ENCODE results near the gene GRID1.
"Not testable (repeated sequence)": the region's sequence is repeated elsewhere in the genome, so short reads cannot be mapped to it uniquely, and the experiment has no call there.

The GRID1 gene

DNA sequence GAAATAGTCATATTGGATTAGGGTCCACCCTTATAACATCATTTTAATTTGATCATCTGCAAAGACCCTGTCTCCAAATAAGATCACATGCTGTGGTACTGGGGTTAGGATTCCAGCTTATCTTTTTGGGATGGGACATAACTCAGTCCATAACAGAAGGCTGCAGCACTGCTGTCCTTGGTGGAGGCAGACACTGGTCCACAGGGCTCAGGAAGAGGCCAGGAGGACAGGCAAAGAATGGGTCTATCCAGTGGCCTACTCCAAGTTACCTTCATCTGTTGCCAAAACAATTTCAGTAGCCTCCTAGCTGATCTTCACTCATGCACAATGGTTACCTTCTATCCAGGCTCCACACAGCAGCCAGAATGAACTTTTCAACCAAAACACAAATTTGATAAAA lies 387.0 kb downstream of the GRID1 start:
- no peaks in the 10 kb centered on the region for H3K36me3 ChIP-seq (replicated peaks)
- no peaks in the 10 kb centered on the region for H3K4me1 ChIP-seq
- no peak overlapping the region for H3K4me3 ChIP-seq
- no peaks in the 10 kb centered on the region for H3K9me3 ChIP-seq
- DNase-seq (ENCODE audit: low spot score in 2 of 2) = no peak
- no peaks in the 10 kb centered on the region for H3K27me3 ChIP-seq (ENCODE audit: low read depth)
- in situ Hi-C loops (cut with MboI; ENCODE audit: low sequenced_read_pairs) = no loop called here

DNA sequence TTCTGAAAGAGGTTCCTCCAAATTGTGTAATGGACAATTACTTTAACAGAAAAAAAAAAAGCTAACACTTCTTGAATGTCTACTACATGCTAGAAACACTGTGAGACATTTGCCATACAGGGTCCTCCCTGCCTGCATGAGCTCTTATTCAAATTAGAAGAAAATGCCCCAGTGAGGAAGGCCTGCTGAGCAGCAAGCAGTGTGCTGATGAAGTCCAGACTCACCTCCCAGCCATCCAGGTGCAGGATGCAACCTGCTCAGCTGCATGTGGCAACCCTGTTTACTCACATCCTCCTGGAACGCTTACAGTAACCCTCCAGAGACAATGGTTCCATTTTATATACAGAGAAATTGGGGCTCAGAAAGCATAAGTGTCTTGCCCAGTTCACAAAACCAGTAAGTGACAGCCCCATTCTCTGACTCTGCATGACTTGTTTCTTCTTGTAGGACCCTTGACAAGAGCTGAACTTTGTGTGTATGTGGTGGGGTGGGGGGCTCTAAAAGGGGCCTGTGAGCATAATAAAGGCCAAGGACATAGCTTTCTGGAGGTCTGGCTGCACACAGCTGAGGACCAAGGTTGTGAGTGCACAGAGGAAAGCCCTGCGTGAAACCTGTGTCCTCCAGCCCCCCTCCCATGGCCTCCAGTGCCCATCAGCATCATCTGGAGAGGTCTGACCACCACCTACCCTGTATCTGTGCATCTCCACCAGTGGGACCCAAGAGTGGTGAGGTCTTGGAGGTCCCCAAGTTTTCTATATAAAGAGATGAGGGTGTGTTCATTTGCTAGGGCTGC lies 387.8 kb downstream of the GRID1 start:
- no peak for DNase-seq (ENCODE audit: low spot score in 2 of 2)
- H3K27me3 ChIP-seq (ENCODE audit: low read depth) = no peaks in the 10 kb centered on the region
- no peaks in the 10 kb centered on the region for H3K36me3 ChIP-seq (replicated peaks)
- no peak overlapping the region for H3K4me3 ChIP-seq
- H3K9me3 ChIP-seq = no peaks in the 10 kb centered on the region
- in situ Hi-C loops (cut with MboI; ENCODE audit: low sequenced_read_pairs) = no loop called here
- H3K4me1 ChIP-seq = no peaks in the 10 kb centered on the region

DNA sequence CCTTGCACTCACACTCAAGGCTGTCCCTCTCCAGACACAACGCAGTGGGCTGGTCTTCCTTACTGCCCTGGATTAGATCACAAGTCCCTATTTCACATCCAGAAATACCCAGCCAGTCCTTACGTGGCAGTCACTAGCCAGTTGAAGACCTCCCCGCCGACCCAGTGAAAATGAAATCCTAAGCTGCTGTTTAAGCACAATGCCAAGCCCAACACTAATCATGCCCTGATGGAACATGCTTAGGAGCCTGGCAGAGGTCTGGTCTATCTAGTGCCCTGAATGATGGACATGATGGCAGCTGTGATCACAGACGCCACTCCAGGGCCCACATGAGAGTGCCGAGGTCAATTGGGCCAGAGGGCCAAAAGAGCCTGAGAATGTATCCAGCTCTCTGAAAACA lies 389.0 kb downstream of the GRID1 start:
- Histone ChIP-seq H3K27me3 (ENCODE audit: low read depth) (no peaks in the 10 kb centered on the region), H3K4me3 (no peak overlapping the region), H3K4me1 (no peaks in the 10 kb centered on the region), H3K9me3 (no peaks in the 10 kb centered on the region), H3K36me3 (replicated peaks) (no peaks in the 10 kb centered on the region)
- no peak for DNase-seq (ENCODE audit: low spot score in 2 of 2)
- in situ Hi-C loops (cut with MboI; ENCODE audit: low sequenced_read_pairs) = no loop called here

DNA sequence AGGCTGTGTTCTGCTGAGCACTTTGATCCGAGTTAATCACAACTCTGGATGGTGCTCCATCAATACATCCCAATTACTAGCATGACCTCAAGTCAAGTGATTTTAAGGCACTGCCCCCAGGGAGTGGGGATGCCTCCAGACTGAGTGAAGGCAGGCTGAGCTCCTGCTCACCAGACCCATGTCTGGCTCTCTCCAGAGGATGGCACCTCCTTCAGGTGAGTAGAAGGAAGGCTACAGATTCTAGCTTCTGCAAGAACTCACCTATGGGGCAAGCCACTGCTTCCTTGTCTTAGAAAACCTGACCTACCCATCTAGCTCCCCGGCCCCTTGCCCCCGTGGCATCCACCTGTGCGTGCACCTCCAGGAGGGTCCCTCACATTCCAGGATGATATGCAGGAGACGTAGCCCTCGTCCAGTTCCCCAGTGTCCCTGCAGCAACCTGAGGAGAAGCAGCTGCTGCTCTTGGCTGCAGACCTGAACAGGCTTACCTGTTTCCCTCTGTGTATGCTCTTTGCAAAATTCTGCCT lies 390.3 kb downstream of the GRID1 start:
- no peaks in the 10 kb centered on the region for H3K4me1 ChIP-seq
- H3K9me3 ChIP-seq = no peaks in the 10 kb centered on the region; the same call in 1 of the 2 replicates
- H3K27me3 ChIP-seq (ENCODE audit: low read depth) = no peaks in the 10 kb centered on the region
- H3K36me3 ChIP-seq (replicated peaks) = no peaks in the 10 kb centered on the region
- H3K4me3 ChIP-seq = no peak overlapping the region
- no peak for DNase-seq (ENCODE audit: low spot score in 2 of 2)
- in situ Hi-C loops (cut with MboI; ENCODE audit: low sequenced_read_pairs) = no loop called here

DNA sequence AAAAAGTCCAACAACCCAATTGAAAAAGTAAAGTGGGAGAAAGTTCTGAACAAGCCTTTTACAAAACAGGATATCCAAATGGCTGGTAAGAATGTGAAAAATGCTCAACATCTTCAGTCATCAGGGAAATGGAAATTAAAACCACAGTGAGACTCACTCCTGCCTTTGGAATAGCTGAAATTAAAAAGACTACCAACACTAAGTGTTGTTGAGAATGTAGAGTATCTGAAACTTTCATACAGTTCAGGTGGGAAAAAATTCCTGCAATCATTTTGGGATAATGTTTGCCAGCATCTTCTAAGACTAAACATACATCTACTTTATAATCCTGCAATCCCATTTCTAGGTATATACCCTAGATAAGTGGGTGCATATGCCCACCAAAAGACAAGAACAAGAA lies 395.1 kb downstream of the GRID1 start:
- Histone ChIP-seq H3K36me3 (replicated peaks) (no peaks in the 10 kb centered on the region), H3K4me3 (no peak overlapping the region), H3K4me1 (no peaks in the 10 kb centered on the region), H3K27me3 (ENCODE audit: low read depth) (no peaks in the 10 kb centered on the region), H3K9me3 (no peaks in the 10 kb centered on the region; the same call in 1 of the 2 replicates)
- DNase-seq (ENCODE audit: low spot score in 2 of 2) = no peak
- in situ Hi-C loops (cut with MboI; ENCODE audit: low sequenced_read_pairs) = no loop called here

DNA sequence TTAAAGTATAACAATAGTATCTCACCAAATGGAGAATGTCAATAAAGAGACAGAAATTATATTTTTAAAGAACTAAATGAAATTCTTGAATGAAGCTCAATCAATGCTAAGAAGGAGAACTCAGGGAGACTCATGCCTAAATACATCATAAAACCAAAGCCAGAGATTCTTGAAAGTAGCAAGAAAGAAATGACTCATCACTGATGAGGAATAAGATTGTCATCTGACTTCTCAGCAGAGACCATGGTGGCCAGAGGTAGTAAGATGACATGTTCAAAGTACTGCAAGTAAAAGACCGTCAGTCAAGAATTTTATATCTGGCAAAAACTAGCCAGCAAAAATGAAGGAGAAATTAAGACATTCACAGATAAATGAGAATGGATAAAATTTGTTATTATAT lies 399.0 kb downstream of the GRID1 start:
- DNase-seq (ENCODE audit: low spot score in 2 of 2) = no peak
- Histone ChIP-seq H3K27me3 (ENCODE audit: low read depth) (no peaks in the 10 kb centered on the region), H3K9me3 (no peaks in the 10 kb centered on the region; the same call in 1 of the 2 replicates)

DNA sequence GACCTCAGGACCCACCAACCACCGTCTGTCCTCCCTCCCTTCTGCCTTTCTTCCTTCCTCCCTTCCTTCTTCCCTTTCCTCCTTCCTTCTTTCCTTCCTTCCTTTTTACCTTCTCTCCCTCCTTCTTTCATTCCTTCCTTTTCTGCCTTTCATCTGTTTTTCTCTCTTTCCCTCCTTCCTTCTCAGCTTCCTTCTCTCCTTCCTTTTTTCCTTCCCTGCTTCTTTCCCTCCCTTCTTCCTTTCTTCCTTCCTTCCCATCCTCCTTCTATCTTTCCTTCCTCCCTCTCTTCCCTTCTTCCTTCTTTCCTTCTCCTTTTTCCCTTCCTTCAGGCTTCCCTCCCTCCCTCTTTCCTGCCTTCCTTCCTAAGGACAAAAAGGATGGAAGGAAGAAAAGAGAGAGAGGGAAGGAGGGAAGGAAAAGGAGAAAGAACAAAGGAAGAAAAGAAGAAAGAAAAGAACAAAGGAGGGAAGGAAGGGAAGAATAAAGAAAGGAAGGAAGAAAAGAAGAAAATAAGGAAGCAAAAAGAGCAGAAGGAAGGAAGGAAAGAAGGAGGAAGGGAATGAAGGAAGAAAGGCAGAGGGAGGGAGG lies 405.0 kb downstream of the GRID1 start:
- Histone ChIP-seq H3K4me1 (no peaks in the 10 kb centered on the region), H3K9me3 (no peaks in the 10 kb centered on the region), H3K4me3 (no peak overlapping the region), H3K27me3 (ENCODE audit: low read depth) (no peaks in the 10 kb centered on the region), H3K36me3 (replicated peaks) (no peaks in the 10 kb centered on the region)
- in situ Hi-C loops (cut with MboI; ENCODE audit: low sequenced_read_pairs) = no loop called here
- no peak for DNase-seq (ENCODE audit: low spot score in 2 of 2)

More for the DNA sequence above, 399.0 kb downstream of the GRID1 start:
- H3K4me1 ChIP-seq = no peaks in the 10 kb centered on the region
- H3K36me3 ChIP-seq (replicated peaks) = no peaks in the 10 kb centered on the region
- in situ Hi-C loops (cut with MboI; ENCODE audit: low sequenced_read_pairs) = no loop called here
- H3K4me3 ChIP-seq = no peak overlapping the region

DNA sequence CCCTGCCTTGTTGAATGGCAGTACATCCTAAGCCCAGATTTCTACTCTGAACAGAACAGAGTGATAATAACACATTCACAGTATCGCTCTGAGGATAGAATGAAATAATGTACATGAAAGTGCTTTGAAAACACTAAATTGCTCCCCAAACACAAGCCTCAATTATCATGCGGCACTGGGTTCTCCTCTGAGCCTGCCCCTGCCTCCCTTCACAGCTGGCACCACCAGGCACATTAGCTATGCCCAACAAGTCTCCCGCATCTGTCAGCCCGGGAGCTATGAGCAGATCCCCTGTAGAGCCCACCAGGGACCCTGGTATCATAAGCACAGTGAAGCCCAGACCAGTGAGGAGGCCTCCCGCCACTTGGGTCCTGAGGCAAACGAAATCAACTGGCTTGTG lies 405.5 kb downstream of the GRID1 start:
- Histone ChIP-seq H3K36me3 (replicated peaks) (no peaks in the 10 kb centered on the region), H3K4me1 (no peaks in the 10 kb centered on the region), H3K4me3 (no peak overlapping the region), H3K9me3 (no peaks in the 10 kb centered on the region), H3K27me3 (ENCODE audit: low read depth) (no peaks in the 10 kb centered on the region)
- no peak for DNase-seq (ENCODE audit: low spot score in 2 of 2)
- in situ Hi-C loops (cut with MboI; ENCODE audit: low sequenced_read_pairs) = no loop called here

DNA sequence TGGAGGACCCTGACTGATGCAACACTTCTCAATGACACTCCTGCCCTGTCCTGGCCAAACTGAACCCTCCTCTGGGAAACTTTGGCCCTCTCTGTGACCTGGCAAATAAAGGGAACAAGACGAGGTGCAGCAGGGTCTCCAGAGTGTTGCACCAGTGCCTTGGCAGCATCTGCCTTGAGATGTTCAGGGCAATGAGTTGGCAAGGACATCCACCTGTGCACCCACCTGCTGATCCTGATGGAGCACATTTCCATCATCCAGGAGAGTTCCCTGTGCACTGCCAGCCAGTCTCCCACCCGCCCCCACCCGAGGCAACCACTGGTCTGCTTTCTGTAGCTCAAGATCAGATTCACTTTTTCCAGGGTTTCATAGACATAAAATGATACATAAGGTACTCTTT lies 407.4 kb downstream of the GRID1 start:
- Histone ChIP-seq H3K9me3 (no peaks in the 10 kb centered on the region), H3K4me1 (no peaks in the 10 kb centered on the region), H3K27me3 (ENCODE audit: low read depth) (no peaks in the 10 kb centered on the region), H3K4me3 (no peak overlapping the region), H3K36me3 (replicated peaks) (no peaks in the 10 kb centered on the region)
- DNase-seq (ENCODE audit: low spot score in 2 of 2) = no peak
- in situ Hi-C loops (cut with MboI; ENCODE audit: low sequenced_read_pairs) = no loop called here

DNA sequence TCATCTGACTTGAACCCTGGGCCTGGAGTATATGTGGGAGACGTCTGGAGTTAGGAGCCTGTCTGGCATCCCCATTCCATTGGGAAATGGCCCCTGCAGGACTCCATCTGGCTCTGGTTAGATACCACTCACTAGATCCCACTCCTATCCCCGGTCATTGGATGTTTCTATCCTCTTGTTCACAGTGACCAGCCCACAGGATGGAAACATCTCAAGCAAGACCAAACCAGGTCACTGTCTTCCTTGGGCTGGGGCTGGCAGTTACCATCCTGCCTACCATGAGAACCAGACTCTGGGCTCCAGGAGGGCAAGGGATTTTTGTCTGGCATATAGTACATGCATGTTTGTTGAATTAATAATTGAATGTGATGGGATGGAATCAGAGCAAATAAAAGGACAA lies 415.7 kb downstream of the GRID1 start:
- no peak for DNase-seq (ENCODE audit: low spot score in 2 of 2)
- H3K27me3 ChIP-seq (ENCODE audit: low read depth) = no peaks in the 10 kb centered on the region; the same call in 1 of the 2 replicates
- no peaks in the 10 kb centered on the region for H3K36me3 ChIP-seq (replicated peaks)
- H3K9me3 ChIP-seq = no peaks in the 10 kb centered on the region
- no peak overlapping the region for H3K4me3 ChIP-seq
- no peaks in the 10 kb centered on the region for H3K4me1 ChIP-seq
- in situ Hi-C loops (cut with MboI; ENCODE audit: low sequenced_read_pairs) = no loop called here

DNA sequence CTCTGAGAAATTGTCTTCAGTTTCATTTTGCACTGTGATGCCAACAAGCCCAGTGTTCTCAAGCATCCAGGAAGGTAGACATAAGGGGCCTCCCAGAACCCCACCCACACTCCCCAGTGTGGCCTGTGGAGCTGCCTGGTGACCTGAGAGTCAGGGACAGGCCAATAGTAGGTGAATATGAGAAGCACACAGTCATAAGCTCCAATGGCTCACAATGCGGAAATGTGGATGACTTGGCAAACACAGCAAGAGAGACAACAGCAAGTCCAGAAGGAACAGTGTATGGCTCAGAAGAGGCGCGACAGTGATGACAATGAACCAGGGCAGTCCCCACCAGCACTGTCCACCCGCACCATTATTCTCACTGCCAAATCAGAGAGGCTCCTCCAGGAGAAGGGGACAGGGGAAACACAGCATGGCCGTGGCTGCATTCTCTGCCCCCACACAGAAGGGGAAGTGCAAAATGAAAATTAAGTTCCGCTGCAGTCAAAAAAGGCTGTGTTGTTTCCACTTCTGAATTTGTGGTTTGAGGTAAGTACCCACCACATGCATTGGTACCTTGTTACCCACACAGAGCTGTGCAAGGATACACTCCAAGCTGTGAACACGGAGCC lies 419.8 kb downstream of the GRID1 start:
- Histone ChIP-seq H3K4me3 (no peak overlapping the region), H3K36me3 (replicated peaks) (no peaks in the 10 kb centered on the region), H3K9me3 (no peaks in the 10 kb centered on the region), H3K27me3 (ENCODE audit: low read depth) (no peaks in the 10 kb centered on the region), H3K4me1 (no peaks in the 10 kb centered on the region)
- in situ Hi-C loops (cut with MboI; ENCODE audit: low sequenced_read_pairs) = no loop called here
- no peak for DNase-seq (ENCODE audit: low spot score in 2 of 2)

DNA sequence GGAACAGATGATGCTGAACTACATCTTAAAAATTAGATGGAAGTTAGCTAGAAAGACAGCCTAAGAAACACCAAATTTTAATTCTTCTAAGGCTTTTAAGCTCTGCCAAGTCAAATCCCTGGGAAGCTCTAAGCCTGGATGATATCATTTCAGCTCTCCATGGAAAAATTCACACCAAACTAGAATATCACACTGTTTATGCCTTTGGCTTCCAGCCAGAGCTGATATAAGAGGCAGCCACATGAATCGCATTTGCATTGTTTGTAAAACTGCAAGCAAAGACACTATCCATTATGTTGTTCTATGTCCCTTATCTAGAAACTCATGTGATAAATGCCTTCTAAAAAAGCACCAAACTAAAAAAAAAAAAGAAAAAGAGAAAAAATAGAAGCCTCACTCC lies 430.4 kb downstream of the GRID1 start:
- no peaks in the 10 kb centered on the region for H3K9me3 ChIP-seq
- H3K4me3 ChIP-seq = no peak overlapping the region
- H3K27me3 ChIP-seq (ENCODE audit: low read depth) = no peaks in the 10 kb centered on the region
- no peaks in the 10 kb centered on the region for H3K36me3 ChIP-seq (replicated peaks)
- DNase-seq (ENCODE audit: low spot score in 2 of 2) = no peak
- in situ Hi-C loops (cut with MboI; ENCODE audit: low sequenced_read_pairs) = no loop called here
- H3K4me1 ChIP-seq = no peaks in the 10 kb centered on the region

DNA sequence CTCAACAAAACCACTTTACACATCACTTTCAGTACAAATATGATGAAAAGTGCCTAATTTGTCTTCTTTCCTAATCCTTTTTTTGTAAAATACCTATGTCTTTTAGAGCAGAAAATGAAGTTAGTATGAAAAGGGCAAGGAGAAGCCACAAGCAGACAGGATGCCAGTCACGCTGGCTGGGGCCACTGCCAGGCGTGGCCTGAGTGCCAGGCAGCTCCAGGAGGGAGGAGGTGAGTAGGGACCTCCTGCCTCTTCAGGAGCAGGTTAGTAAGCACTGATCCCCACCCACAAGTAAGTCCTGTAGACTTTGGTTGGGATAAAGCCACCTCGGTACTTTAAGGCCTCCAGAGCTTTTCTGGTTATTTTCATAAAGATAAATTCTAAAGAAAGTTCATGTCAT lies 432.0 kb downstream of the GRID1 start:
- no peak overlapping the region for H3K4me3 ChIP-seq
- no peaks in the 10 kb centered on the region for H3K4me1 ChIP-seq
- in situ Hi-C loops (cut with MboI; ENCODE audit: low sequenced_read_pairs) = no loop called here
- no peaks in the 10 kb centered on the region for H3K27me3 ChIP-seq (ENCODE audit: low read depth)
- H3K9me3 ChIP-seq = no peaks in the 10 kb centered on the region
- DNase-seq (ENCODE audit: low spot score in 2 of 2) = no peak
- H3K36me3 ChIP-seq (replicated peaks) = no peaks in the 10 kb centered on the region

DNA sequence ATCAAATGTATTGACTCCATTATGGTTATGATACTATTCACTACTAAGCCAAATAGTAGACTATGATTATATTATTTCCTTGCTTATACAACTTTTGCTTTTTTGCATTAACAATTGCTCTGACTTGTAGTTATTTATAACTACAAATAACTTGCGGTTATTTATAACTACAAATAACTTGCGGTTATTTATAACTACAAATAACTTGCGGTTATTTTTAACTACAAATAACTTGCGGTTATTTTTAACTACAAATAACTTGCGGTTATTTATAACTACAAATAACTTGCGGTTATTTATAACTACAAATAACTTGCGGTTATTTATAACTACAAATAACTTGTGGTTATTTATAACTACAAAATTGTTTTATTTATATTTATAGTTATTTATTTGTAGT lies 436.6 kb downstream of the GRID1 start:
- in situ Hi-C loops (cut with MboI; ENCODE audit: low sequenced_read_pairs); H3K9me3 ChIP-seq; DNase-seq (ENCODE audit: low spot score in 2 of 2); H3K36me3 ChIP-seq (replicated peaks); H3K27me3 ChIP-seq (ENCODE audit: low read depth); H3K4me3 ChIP-seq; H3K4me1 ChIP-seq: not testable (repeated sequence)
